ENCODE measurements around the gene HOMER1.

Gene HOMER1

DNA sequence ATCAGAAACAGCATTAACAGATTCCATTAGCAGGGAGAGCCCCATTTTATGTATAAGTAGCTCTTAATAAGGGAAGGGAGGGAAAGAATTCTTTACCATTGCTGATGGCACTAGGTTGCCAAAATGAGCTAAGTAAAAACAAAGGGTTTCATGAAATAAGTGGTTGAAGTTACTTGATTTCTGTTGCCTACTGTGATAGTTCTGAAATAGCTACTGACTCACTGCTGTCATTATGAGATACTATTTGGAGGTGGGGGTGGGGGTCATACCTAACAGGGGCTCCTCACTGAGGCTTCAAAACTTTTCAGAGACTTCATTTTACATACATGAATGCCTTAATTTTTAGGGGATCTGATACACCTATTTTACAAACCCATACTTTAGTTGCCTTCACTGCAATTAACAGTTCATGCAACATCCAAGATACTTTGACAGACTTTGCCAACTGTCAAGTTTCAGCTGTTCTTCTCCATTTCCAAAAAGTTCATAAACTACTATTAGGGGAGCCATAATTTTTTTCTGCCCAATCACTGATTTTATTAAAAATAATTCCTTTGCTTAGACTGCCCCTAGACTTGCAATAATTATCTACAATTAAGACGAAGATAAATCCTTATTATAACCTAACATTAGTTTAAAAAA is 4.6 kb downstream of the HOMER1 start:
- no peak for DNase-seq
- Mint-ChIP-seq H3K27ac (no peak overlapping the region), H3K4me1 (ENCODE audit: low read depth) (peaks cover 55% of the 10 kb centered on the region), H3K36me3 (ENCODE audit: low read depth) (peaks cover 4% of the 10 kb centered on the region), H3K4me3 (no peak overlapping the region), H3K27me3 (peaks cover 45% of the 10 kb centered on the region), H3K9me3 (no peaks in the 10 kb centered on the region)

GRCh38 chr5:79508794-79509193 is 5.1 kb downstream of the HOMER1 start:
- Mint-ChIP-seq H3K4me3 (no peak overlapping the region), H3K9me3 (no peaks in the 10 kb centered on the region), H3K4me1 (ENCODE audit: low read depth) (peaks cover 54% of the 10 kb centered on the region), H3K27me3 (peaks cover 45% of the 10 kb centered on the region), H3K27ac (no peak overlapping the region), H3K36me3 (ENCODE audit: low read depth) (peaks cover 4% of the 10 kb centered on the region)
- no peak for DNase-seq

GRCh38 chr5:79508354-79508753 is 5.6 kb downstream of the HOMER1 start:
- Mint-ChIP-seq H3K36me3 (ENCODE audit: low read depth) (peaks cover 6% of the 10 kb centered on the region), H3K4me1 (ENCODE audit: low read depth) (peaks cover 54% of the 10 kb centered on the region), H3K4me3 (no peak overlapping the region), H3K27ac (no peak overlapping the region), H3K27me3 (peaks cover 45% of the 10 kb centered on the region), H3K9me3 (no peaks in the 10 kb centered on the region)
- no peak for DNase-seq

DNA sequence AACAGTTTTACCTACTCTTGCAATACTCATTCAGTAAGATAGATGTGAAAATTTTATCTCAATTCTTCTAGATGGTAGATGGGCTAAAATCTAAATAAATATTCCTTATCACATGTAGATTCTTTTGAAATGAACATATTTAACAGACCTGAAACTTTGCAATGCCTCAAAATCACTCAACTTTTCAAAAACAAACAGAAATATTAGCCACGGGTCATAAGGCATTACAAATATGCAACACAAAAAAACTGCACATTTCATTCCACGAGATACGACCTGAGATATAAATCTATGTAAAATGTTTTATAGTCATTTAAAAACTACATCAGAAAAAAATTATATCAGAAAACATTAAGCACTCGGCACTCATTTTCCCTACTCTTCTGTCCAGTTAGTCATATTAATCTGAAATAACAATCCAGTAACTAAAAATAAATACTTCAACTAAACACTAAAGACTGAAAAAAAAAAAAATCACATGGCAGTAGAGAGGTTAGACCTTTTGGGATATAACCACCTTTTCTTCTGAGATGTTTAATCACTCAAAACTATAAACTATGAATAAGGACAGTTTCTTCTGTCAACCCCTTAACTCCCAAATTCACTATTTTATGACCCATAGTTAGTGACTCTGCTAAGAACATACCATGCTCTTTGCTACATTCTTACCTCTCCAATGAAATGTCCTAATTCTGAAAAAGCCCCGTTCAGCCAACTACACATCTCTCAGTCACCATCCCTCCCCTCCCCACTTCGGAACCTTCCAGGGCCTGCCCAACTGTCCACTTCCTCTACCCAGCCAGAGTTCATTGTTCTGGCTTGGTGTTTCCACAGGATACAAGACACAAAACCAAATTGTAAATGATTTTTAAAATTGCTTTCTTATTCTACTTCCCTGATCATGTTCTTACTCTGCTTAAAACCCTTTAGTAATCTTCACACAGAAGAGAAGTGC is 6.4 kb downstream of the HOMER1 start:
- Mint-ChIP-seq H3K27ac (no peak overlapping the region), H3K4me3 (no peak overlapping the region), H3K9me3 (no peaks in the 10 kb centered on the region), H3K27me3 (peaks cover 38% of the 10 kb centered on the region), H3K4me1 (ENCODE audit: low read depth) (peaks cover 46% of the 10 kb centered on the region), H3K36me3 (ENCODE audit: low read depth) (peaks cover 6% of the 10 kb centered on the region)
- DNase-seq: no peak

- peaks cover 14% of the 10 kb centered on the region for H3K27me3 Mint-ChIP-seq
- H3K9me3 Mint-ChIP-seq: no peaks in the 10 kb centered on the region
- peaks cover 26% of the 10 kb centered on the region for H3K4me1 Mint-ChIP-seq (ENCODE audit: low read depth)
- no peak overlapping the region for H3K4me3 Mint-ChIP-seq
- H3K27ac Mint-ChIP-seq: no peak overlapping the region
- DNase-seq: no peak
- peaks cover 2% of the 10 kb centered on the region for H3K36me3 Mint-ChIP-seq (ENCODE audit: low read depth)
These were observed 8.8 kb downstream of the HOMER1 start for GRCh38 chr5:79505138-79505537.

GRCh38 chr5:79503794-79504495 is 10.0 kb downstream of the HOMER1 start:
- no peaks in the 10 kb centered on the region for H3K9me3 Mint-ChIP-seq
- H3K36me3 Mint-ChIP-seq (ENCODE audit: low read depth): peaks cover 2% of the 10 kb centered on the region
- H3K27ac Mint-ChIP-seq: no peak overlapping the region
- H3K4me1 Mint-ChIP-seq (ENCODE audit: low read depth): peaks cover 23% of the 10 kb centered on the region
- no peak overlapping the region for H3K4me3 Mint-ChIP-seq
- H3K27me3 Mint-ChIP-seq: peaks cover 12% of the 10 kb centered on the region
- DNase-seq: no peak

- Mint-ChIP-seq H3K27ac (no peak overlapping the region), H3K4me1 (ENCODE audit: low read depth) (peaks cover 8% of the 10 kb centered on the region), H3K4me3 (no peak overlapping the region)
These were observed 14.2 kb downstream of the HOMER1 start for GRCh38 chr5:79499640-79500273.

GRCh38 chr5:79495311-79495710 is 18.6 kb downstream of the HOMER1 start:
- DNase-seq: no peak
- no peak overlapping the region for H3K4me3 Mint-ChIP-seq
- no peak overlapping the region for H3K27ac Mint-ChIP-seq
- no peaks in the 10 kb centered on the region for H3K36me3 Mint-ChIP-seq (ENCODE audit: low read depth)
- peaks cover 7% of the 10 kb centered on the region for H3K4me1 Mint-ChIP-seq (ENCODE audit: low read depth)
- H3K27me3 Mint-ChIP-seq: peaks cover 4% of the 10 kb centered on the region
- no peaks in the 10 kb centered on the region for H3K9me3 Mint-ChIP-seq

More at GRCh38 chr5:79499640-79500273, 14.2 kb downstream of the HOMER1 start:
- peaks cover 2% of the 10 kb centered on the region for H3K36me3 Mint-ChIP-seq (ENCODE audit: low read depth)
- DNase-seq: no peak
- H3K27me3 Mint-ChIP-seq: peaks cover 4% of the 10 kb centered on the region
- no peaks in the 10 kb centered on the region for H3K9me3 Mint-ChIP-seq

DNA sequence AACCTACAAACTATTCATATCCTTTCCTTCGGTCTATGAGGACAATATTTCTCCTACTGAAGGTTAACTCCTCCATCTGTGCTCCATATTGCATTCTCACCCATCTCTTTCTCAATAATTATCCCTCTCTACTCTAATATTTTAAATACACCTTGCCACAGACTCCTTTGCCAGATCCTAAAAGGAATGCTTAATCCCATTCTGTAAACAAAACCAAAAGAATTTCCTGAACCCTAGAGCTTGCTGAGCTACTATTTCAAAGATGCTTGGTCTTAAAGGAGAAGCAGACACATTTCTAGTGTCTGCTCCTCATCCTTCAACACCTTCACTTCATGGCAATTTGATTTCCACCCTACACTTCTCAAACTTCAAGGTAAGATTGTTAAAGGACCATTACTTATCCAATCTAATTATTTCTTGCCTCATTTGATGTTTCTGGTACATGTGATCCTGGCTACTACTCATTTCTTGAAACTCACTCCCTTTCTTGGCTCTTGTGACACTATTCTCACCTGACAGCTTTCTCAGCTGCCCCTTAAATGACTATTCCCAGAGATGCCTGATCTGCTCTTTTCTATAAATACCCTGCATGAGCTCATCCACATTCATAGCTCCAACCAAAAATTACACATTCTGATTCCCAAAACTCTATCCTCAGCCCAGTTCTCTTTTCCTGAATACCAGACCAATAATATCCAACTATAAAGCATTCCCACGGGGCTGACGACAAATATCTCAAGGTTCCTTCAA is 20.2 kb downstream of the HOMER1 start:
- no peaks in the 10 kb centered on the region for H3K36me3 Mint-ChIP-seq (ENCODE audit: low read depth)
- H3K27me3 Mint-ChIP-seq: peaks cover 4% of the 10 kb centered on the region
- H3K27ac Mint-ChIP-seq: no peak overlapping the region
- H3K4me3 Mint-ChIP-seq: no peak overlapping the region
- DNase-seq: no peak
- no peaks in the 10 kb centered on the region for H3K9me3 Mint-ChIP-seq
- H3K4me1 Mint-ChIP-seq (ENCODE audit: low read depth): no peaks in the 10 kb centered on the region

- H3K4me3 Mint-ChIP-seq: no peak overlapping the region
- no peak for DNase-seq
- no peak overlapping the region for H3K27ac Mint-ChIP-seq
- no peaks in the 10 kb centered on the region for H3K4me1 Mint-ChIP-seq (ENCODE audit: low read depth)
- H3K36me3 Mint-ChIP-seq (ENCODE audit: low read depth): no peaks in the 10 kb centered on the region
- no peaks in the 10 kb centered on the region for H3K9me3 Mint-ChIP-seq
- H3K27me3 Mint-ChIP-seq: no peaks in the 10 kb centered on the region
These were observed 22.1 kb downstream of the HOMER1 start for GRCh38 chr5:79491690-79492317.

- no peak for DNase-seq
- Mint-ChIP-seq H3K27me3 (no peaks in the 10 kb centered on the region), H3K4me1 (ENCODE audit: low read depth) (no peaks in the 10 kb centered on the region), H3K27ac (no peak overlapping the region), H3K4me3 (no peak overlapping the region), H3K36me3 (ENCODE audit: low read depth) (no peaks in the 10 kb centered on the region), H3K9me3 (no peaks in the 10 kb centered on the region)
These were observed 23.5 kb downstream of the HOMER1 start for GRCh38 chr5:79490323-79490936.

GRCh38 chr5:79489773-79490172 is 24.2 kb downstream of the HOMER1 start:
- Mint-ChIP-seq H3K4me3 (no peak overlapping the region), H3K27me3 (no peaks in the 10 kb centered on the region), H3K27ac (no peak overlapping the region), H3K4me1 (ENCODE audit: low read depth) (no peaks in the 10 kb centered on the region), H3K9me3 (no peaks in the 10 kb centered on the region), H3K36me3 (ENCODE audit: low read depth) (no peaks in the 10 kb centered on the region)
- DNase-seq: no peak

- no peaks in the 10 kb centered on the region for H3K4me1 Mint-ChIP-seq (ENCODE audit: low read depth)
- H3K27me3 Mint-ChIP-seq: no peaks in the 10 kb centered on the region
- H3K27ac Mint-ChIP-seq: no peak overlapping the region
- H3K36me3 Mint-ChIP-seq (ENCODE audit: low read depth): no peaks in the 10 kb centered on the region
- H3K9me3 Mint-ChIP-seq: no peaks in the 10 kb centered on the region
- DNase-seq: no peak
- no peak overlapping the region for H3K4me3 Mint-ChIP-seq
These were observed 25.2 kb downstream of the HOMER1 start for GRCh38 chr5:79488775-79489174.
